GM18858 (cell line): ENCODE results near the gene ADAT1.

Experiments
- ATAC-seq: cut with Tn5 transposase; IDR thresholded peaks from one replicate; pipeline ENCODE4 v1.9.1; 2021; ENCODE audit not compliant: unreplicated experiment

Gene ADAT1, protein sequence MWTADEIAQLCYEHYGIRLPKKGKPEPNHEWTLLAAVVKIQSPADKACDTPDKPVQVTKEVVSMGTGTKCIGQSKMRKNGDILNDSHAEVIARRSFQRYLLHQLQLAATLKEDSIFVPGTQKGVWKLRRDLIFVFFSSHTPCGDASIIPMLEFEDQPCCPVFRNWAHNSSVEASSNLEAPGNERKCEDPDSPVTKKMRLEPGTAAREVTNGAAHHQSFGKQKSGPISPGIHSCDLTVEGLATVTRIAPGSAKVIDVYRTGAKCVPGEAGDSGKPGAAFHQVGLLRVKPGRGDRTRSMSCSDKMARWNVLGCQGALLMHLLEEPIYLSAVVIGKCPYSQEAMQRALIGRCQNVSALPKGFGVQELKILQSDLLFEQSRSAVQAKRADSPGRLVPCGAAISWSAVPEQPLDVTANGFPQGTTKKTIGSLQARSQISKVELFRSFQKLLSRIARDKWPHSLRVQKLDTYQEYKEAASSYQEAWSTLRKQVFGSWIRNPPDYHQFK

DNA sequence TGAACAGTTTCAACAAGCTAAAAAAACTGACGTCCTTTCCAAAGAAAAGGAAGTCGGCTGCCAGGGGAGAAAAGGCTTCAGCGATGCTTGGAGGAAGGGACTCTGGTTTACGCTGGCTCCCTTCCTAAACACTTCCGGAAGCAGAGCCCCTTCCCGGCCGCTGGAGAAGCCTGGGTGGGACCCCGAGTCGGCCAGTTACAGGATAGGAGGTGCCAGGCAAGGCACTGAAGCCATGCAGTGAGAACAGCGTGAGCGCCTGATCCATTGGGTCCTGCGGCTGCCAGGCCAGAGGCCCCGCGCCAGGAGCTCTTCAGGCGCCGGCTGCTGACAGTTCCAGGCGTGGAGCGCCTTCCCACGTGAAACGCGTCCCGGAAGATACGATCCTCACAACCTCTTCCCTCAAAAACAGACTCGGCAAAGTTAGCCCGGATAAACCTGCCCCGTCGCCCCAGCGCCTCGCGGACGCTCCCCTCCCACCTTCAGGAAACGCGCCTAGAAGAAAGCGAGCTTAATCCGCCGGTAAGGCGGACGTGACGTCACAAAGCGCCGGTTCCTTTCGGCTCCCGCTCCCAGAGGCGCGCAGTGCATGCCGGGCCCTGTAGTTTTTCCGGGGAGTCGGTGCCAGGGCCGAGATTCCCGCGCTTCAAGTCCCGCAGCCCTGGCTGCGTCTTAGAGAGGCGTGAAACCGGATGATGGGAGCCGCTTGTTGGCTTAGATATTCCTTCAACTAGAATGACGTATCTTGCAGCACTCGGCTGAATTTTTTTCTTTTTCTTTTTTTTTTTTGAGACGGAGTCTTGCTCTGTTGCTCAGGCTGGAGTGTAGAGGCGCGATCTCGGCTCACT, at the start of gene ADAT1:
ADAT1 (minus strand) TSS at position 521 of the 845 bp plus-strand sequence. CDS start 2,482 bp downstream, outside the sequence.
- ATAC-seq: peak; percentile 87

DNA sequence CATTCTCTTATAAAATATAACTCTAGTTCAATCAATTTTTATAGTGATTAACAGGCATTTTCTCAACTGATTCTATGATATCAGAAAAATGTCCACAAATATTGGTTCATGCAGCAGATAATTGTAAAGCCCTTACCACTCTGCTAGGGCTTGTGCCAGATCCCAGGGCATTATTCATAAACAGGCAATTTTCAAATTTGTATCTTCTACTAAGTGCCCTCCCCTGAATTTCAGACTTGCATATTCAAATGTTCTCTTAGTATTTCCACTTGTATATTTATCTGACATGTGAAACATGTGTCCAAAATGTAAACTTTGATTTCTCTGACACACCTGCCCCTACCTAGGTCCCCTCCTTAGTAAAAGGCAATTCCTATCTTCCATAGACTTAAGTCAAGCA, 44.4 kb upstream of the ADAT1 start:
- no peak for ATAC-seq

DNA sequence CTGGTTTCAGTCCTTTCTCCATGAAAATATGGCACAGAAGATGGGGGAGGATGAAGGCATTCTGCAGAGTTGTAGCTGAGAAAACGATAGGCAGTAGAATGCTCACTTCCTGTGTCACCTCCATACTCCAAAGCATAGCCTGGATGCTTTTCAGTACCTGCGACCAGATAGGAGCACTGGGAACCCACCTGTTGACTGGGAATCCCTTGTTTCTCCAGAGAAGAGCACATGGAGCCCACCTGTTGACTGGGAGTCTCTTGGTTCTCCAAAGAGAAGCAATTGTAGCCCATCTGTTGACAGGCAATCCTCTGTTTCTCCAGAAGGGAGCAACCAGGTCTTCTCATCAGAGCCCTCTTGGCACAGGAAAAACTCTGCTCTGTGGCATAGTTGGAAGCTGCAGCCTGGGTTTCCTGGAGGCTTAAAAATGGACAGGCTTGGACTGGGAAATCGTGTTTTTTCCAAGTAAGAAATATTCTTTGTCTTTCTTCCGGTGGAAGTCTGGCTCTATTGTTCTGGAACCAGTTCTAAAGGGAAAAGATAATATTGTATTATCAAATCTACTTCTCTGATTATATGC, 37.7 kb upstream of the ADAT1 start:
- ATAC-seq: no peak

DNA sequence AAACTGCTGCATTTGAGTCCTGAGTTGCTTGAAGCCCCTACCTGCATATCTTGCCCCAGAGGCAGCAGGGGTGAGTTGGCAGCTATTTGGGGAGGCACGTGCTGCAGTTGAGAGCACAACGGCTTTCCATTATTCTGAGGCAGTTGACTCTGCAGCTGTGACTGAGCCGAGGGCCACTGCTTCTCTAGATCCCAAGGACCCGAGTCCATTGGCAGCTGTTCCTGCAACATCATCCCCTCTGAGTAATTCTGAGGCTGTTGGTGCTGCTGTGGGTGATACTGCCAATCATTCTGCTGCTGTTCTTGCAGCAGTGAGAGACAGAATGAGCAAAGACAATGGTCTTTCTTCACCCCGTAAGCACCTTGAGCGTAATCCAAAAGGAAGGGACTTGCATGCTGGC, 37.2 kb upstream of the ADAT1 start:
- ATAC-seq: no peak

DNA sequence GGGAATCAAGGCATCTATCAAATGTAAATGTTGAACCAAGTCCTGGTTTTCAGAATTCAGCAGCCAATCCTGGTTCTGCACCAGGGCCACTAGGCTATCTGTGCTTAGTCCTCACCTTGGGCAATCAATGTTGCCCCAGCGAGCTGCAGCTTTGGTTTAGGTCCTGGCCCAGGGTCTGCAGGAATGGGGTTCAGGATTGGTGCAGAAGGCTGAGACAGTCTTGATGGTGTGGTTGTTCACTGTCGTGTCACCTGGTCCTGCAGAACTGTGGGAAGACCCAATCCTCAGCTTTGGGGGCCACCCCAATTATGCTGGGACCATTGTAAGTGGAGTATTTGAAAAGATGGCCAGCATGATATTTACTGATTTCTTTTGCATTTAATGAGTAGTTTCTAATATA, 35.1 kb upstream of the ADAT1 start:
- no peak for ATAC-seq

DNA sequence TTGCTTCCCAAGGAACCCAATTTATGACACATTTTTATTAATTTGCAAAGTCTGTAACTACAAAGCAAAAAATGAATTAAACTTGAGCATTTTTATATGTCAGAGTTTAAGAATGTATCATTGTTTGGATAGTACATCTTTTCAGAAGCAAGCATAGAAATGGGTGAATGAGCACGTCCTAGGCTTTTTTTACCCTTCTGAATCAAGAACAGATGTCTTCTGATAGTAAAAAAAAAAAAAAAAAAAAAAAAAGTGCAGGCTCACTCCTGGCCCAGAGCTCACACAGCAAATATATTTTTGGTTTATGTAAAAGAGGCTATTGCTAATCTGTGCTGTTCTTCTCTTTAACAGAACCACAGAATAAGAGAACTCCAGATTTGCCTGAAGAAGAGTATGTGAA, 30.8 kb upstream of the ADAT1 start:
- no peak for ATAC-seq

DNA sequence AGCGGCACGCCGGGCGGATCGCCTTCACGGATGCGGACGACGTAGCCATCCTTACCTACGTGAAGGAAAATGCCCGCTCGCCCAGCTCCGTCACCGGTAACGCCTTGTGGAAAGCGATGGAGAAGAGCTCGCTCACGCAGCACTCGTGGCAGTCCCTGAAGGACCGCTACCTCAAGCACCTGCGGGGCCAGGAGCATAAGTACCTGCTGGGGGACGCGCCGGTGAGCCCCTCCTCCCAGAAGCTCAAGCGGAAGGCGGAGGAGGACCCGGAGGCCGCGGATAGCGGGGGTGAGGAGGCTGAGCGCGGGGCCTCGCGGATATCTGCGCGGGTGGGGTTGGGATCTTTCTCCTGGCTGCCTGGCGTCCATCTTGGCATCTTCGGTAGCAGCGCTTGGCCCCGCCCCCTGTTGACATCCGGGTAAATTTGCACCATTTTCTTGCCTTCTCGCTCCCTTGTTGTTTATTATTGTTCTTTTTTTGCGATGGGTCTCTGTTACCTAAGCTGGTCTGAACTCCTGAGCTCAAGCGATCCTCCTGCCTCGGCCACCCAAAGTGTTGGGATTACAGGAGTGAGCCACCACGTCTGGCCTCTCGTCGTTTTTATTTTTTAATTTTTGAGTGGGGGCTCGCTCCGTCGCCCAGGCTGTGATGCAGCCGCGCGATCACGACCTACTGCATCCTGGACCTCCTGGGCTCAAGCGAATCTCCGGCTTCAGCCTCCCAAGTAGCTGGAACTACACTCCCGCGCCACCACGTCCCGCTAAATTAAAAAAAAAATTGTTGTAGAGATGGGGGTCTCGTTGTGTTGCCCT, 25.4 kb upstream of the ADAT1 start:
- ATAC-seq: peak; percentile 9

DNA sequence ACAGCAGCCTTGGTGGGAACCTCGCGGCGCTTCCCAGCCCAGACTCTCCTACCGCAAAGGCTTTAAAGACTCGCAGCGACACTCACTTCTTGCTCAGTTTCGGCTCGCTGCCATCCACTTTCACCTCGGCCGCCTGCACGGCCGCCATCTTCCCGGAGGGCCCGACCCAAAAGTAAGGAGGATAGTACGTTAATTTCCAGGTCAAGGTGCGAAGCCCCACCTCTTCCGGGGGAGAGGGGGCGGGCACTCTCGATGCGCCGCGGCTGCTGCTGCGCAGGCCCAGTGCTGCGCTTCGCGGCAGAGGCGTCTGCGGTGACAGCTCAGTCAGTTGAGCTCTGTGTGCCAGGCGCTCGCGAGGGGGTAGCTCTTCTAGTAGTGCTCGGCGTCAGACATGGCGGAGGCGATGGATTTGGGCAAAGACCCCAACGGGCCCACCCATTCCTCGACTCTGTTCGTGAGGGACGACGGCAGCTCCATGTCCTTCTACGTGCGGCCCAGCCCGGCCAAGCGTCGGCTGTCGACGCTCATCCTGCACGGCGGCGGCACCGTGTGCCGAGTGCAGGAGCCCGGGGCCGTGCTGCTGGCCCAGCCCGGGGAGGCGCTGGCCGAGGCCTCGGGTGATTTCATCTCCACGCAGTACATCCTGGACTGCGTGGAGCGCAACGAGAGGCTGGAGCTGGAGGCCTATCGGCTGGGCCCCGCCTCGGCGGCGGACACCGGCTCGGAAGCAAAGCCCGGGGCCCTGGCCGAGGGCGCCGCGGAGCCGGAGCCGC, 24.6 kb upstream of the ADAT1 start, which contains the start of the genes KARS1 and TERF2IP:
KARS1 (minus strand) TSS at position 174 of the 773 bp plus-strand sequence; CDS start at position 148, 26 bp downstream.
TERF2IP (plus strand) TSS at position 282 of the 773 bp plus-strand sequence; CDS start at position 392, 110 bp downstream.
- ATAC-seq: peak; percentile 75

DNA sequence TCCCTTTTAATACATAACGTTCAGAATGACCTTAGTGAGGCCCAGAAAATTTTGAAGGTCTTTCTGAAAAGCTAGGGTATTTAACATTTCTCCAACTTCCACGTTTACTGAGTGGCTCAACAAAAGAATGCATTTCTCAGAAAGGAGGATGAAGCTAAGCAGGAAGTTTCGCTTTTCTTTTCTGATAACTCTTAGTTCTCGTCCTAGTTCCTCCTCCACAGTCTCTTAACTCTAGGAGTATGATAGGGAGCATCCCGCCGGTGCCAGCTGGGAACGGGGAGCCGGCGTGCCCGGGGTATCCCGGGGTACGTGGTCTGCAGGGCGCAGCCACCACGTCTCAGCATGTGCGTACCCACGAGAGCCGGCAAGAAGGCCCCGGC, 24.0 kb upstream of the ADAT1 start:
- peak; percentile 14 for ATAC-seq

DNA sequence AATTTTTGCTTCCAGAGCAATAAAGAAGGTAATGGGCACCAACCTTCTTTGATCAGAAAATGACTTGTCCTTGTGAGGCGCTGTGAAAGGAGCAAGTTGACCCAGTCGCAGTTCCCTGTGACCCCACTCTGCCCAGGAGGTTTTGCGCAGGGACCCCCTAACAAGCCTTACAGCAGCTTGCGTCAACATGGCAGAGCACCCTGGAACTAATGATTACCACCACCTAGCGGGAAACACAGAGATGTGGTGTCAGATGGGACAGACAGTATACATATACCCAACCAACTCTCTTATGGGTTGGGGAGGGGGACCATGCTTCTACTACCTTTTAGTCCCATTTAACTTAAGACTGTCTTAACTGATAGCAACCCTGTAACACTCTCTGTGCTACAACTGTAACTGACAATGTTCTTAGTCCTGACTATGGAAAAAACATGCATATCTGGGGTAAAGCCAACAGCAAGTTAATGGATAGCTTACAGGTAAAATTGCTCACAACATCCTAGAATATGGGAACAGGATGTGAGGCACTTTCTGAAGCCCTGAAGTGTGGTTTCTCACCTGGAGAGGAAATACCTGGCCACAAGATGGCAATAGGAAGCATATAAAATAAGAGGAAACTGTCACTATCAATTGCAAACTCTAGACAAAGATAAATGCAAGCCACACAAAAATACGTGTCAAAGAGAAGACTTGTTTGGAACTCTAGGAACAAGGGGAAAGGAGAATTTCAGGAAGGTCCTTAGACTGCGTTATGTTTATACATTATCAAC, 21.3 kb upstream of the ADAT1 start:
- no peak for ATAC-seq

DNA sequence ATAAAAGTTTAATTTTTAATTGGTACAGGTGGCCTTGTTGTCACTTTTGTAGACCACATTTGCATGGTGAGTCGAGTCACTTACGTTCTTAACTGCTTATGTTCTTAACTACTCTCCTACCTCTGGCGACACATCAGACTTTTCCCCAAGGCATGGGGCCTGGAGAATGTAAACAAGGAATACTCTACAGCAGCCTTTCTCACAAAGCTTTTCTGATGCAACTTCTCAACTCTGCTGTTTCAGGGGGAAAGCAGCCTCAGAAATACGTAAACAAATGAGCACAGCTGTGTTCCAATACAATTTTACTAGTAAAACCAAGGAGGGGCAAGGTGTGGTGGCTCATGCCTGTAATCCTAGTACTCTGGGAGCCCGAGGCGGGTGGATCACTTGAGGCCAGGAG, 17.5 kb upstream of the ADAT1 start:
- no peak for ATAC-seq

DNA sequence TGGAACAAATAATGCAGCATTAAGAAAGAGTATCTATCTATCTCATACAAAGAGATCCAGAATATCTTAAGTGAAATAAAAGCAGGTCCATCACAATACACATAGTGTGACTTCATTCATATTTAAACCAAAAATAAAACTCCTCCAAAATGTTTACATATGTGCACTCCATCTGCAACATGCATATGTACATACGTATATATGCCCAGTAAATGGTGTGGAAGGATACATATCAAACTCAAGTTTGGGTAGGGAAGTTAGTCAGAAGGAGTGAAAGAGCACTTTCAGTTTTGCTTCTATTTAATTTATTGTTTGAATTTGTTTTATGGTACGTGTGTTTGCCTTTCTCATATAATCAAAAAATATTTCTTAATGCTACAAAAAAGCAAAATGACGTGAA, 12.0 kb upstream of the ADAT1 start:
- ATAC-seq: no peak

DNA sequence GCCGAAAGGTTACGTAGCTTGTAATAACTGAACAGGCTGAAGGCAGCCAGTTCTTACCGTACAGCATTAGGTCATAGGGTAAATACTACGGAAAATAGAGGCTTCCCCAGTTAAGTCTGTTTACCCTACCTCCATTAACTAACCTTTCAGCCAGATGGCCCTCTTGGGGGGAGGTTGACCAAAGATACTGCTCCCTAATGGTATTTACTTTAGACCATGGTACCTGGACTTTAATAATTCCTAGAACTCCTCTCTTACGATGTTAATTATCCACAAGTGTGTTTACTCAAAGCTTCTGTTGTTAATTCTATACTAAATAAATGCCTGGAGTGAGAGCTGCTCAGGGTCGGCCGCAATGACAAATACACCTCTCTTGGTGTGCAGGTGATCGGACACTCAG, 9.8 kb upstream of the ADAT1 start:
- no peak for ATAC-seq

DNA sequence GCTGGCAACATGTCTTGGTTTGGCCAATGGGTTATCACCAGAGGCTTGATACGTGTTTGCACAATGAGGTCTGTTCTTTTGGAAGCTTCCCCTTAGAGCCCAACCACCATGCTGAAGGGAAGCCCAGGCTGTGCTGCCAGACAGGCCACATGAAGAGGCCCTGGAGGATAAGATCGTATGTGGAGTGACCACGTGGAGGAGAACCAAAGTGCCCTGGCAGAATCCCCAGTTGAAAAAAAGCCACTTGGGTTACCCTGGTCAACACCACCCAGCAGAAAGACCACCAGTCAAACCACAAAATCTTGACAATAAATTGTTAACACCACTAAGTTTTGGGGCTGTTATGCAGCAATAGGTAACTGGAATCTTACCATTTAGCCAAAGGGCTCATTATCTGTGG, 7.0 kb upstream of the ADAT1 start:
- no peak for ATAC-seq

DNA sequence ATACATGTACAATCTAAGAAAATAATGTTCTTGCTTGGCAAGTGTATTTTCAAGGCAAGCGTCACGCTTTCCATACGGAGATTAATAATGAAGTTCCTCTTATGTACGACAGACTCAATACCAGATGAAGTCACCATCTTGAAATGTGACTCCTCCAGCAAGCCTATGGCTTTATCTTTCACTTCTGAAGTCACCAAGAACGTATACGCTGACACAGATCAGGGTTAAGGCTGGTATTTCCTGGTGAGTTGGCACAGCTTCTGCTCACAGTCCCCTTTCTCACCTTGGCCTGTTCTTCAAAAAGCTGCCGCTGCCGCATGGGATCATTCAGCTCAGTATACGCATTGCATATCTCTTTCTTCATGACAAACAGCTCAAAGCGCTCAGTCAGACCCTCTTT, 6.1 kb upstream of the ADAT1 start:
- no peak for ATAC-seq

DNA sequence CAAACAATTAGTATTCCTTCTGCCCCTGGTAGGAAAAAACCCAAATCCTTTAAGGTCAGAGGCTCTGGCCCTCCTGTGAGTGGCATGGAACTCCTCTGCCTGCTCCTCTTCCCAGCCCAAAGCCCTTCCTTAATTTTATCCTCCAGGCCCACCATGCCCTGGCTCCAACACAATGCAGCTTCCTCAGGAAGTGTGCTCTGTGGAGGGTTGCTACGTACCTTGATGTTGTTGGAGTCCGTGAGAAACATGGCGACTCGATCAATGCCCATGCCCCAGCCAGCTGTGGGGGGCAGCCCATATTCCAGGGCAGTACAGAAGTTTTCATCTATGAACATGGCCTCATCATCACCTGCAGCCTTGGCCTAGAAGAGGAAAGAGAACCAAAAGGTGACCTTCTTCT, 5.3 kb upstream of the ADAT1 start:
- no peak for ATAC-seq

DNA sequence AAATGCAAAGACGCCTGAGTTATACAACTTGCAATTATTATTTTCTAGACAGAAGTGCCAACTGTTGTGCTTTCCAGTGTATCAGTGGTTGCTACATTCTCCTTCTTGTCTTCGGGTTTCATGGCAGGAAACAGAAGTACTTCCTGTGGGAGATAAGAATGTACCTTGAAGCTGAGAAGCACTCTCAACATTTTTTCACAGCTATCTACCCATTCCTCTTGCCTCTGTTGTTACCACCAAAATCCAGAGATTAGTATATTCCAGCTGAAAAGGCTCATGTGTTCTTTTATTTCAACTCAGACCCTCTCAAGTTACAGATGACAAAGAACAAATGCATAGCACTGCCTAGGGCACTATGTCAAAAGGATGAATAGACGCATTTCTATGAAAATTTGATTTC, 4.8 kb upstream of the ADAT1 start:
- ATAC-seq: no peak

DNA sequence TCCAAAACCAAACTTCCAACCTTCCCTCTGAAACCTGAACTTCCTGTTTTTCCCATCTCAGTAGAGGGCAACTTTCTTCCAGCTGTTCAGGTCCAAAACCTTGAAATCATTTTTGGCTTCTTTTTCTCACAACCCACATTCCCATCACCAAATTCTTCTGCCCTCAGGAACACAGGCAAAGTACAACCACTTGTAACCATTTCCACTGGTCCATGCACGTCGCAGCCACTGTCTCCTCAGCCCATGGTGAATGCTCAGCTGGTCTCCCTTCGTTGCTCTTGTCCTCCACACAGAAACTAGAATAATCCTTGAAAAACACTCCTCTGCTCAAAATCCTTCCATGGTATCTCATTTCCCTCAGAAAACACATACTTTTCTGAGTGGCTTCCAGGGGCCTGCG, 3.7 kb upstream of the ADAT1 start:
- no peak for ATAC-seq

DNA sequence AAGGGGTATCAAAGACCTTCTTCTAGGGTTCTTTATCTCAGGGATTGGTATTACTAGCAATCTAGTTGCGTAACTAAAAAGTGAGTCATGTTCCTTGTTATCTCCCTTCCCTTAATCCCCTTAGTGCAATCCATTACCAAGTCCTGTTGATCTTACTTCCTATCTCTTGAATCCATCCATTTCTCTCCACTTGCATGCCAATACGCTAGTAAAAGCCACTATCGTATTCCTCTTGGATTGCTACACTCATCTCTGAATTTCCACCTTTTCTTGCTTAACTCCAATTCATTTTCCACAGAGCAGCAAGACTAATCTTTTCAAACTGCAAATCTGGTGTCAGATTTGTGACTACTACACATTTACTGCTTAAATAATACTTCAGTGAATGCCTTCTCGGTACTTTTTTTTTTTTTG, 1.8 kb upstream of the ADAT1 start:
- no peak for ATAC-seq
